Lung (tissue), 12 donors: ENCODE data around the gene ROCK2. TPM values are rescaled to one million over a fixed set of nuclear protein-coding genes. Genes with fewer than 3 reads are reported as not detected.

Experiments used
- ATAC-seq: fragments of 200-7000 bp; cut with Tn5 transposase; one replicate; pipeline ENCODE4 v1.9.1; 2020; ENCODE audit warnings: moderate number of reproducible peaks; ENCODE audit not compliant: insufficient read depth, low FRiP score
- DNase-seq, 3 donors: peaks; one replicate each; pipeline ENCODE4 v3.0.0-alpha.2; 2013 to 2017
- H3K27ac ChIP-seq, 2 donors: one replicate each; pipeline ENCODE4 v1.5.1; 2013; ENCODE audit warnings: mild to moderate bottlenecking in 2 of 2, moderate library complexity in 2 of 2, control low read depth in 1 of 2, inconsistent platforms in 1 of 2, low read depth in 1 of 2, low read length in 1 of 2
- H3K27me3 ChIP-seq, 3 donors: one replicate each; pipeline ENCODE4 v1.5.1; 2013; ENCODE audit warnings: low read length in 2 of 3; ENCODE audit not compliant: control insufficient read depth in 3 of 3, insufficient read depth in 3 of 3
- H3K36me3 ChIP-seq, 4 donors: one replicate each; pipeline ENCODE4 v1.5.1; 2013; ENCODE audit warnings: low read length in 4 of 4, mild to moderate bottlenecking in 1 of 4, moderate library complexity in 1 of 4; ENCODE audit not compliant: control insufficient read depth in 4 of 4, insufficient read depth in 4 of 4
- H3K4me1 ChIP-seq, 5 donors: one replicate each; pipeline ENCODE4 v1.5.1; 2013; ENCODE audit warnings: low read length in 5 of 5, mild to moderate bottlenecking in 2 of 5, moderate library complexity in 1 of 5; ENCODE audit not compliant: control insufficient read depth in 5 of 5, insufficient read depth in 5 of 5
- H3K4me3 ChIP-seq: one replicate; pipeline ENCODE4 v1.5.1; 2013; ENCODE audit warnings: mild to moderate bottlenecking, control low read depth, moderate library complexity
- H3K9ac ChIP-seq, 2 donors: one replicate each; pipeline ENCODE4 v1.5.1; 2013; ENCODE audit warnings: low read length in 2 of 2, control low read depth in 1 of 2; ENCODE audit not compliant: insufficient read depth in 1 of 2
- H3K9me3 ChIP-seq, 4 donors: one replicate each; pipeline ENCODE4 v1.5.1; 2013; ENCODE audit warnings: low read length in 3 of 4, mild to moderate bottlenecking in 1 of 4, moderate library complexity in 1 of 4; ENCODE audit not compliant: control insufficient read depth in 4 of 4, insufficient read depth in 3 of 4
- WGBS, 2 donors: extraction: QIAGEN DNeasy Blood & Tissue Kit; methylation state at CpG; one replicate each; pipeline ENCODE4 v1.1.7; 2013; 5-methylcytosine and 5-hydroxymethylcytosine counted together
- polyA plus RNA-seq, 2 donors: library from polyadenylated mRNA; stranded (reverse); fragments of 200-250 nt; gene quantifications; one replicate each; pipeline ENCODE4 v1.2.1, GENCODE V29; 2013
- total RNA-seq, 2 donors: library from RNA; depleted of rRNA in 1 of 2; stranded (reverse); fragments of >200 nt in 1 of 2; gene quantifications; one replicate each; pipeline ENCODE4 v1.2.1, GENCODE V29; 2014 to 2021
- TF ChIP-seq, protein P1 (sequence below): IDR thresholded peaks from 2 replicates; pipeline ENCODE4 v1.5.1; 2012; ENCODE audit warnings: mild to moderate bottlenecking; ENCODE audit errors: control extremely low read depth, extremely low read depth
- donor health status: control.
- donor health status: control.
- donor health status: Bipolar disorder and iron deficiency.
- donor health status: healthy.
- donor health status: DM: yes; HTN: yes; CAD: no.

The ROCK2 gene
- total and polyA plus RNA-seq, 4 donors, result 8.0 to 103 (median 28.7) TPM

DNA sequence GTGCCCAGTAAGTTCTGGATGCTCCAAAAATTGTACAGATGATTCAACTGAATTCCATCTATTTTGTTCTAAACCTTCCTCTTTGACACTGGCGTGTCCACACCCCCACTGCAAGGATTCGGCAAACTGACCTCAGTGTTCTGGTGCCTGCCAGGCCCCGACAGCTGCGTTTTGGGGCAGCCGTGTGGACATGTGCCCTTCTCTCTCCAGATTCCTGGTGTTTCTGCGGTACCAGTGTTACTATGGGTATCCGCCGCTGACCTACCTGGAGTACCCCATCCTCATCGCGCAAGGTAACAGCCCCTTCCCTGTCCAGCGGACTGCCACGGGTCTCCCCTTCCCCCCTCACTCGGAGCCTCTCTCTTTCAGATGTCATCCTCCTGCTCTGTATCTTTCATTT is 184.2 kb downstream of the ROCK2 start:
- Histone ChIP-seq H3K27me3 (no peaks in the 10 kb centered on the region), H3K4me1 (peaks cover 0 to 10% (median 5%) of the 10 kb centered on the region in 5 donors), H3K9me3 (no peaks in the 10 kb centered on the region), H3K36me3 (peaks cover 0 to 5% (median 1%) of the 10 kb centered on the region in 4 donors), H3K9ac (no peak overlapping the region), H3K27ac (no peak overlapping the region), H3K4me3 (no peak overlapping the region)
- TF ChIP-seq, protein P1, sequence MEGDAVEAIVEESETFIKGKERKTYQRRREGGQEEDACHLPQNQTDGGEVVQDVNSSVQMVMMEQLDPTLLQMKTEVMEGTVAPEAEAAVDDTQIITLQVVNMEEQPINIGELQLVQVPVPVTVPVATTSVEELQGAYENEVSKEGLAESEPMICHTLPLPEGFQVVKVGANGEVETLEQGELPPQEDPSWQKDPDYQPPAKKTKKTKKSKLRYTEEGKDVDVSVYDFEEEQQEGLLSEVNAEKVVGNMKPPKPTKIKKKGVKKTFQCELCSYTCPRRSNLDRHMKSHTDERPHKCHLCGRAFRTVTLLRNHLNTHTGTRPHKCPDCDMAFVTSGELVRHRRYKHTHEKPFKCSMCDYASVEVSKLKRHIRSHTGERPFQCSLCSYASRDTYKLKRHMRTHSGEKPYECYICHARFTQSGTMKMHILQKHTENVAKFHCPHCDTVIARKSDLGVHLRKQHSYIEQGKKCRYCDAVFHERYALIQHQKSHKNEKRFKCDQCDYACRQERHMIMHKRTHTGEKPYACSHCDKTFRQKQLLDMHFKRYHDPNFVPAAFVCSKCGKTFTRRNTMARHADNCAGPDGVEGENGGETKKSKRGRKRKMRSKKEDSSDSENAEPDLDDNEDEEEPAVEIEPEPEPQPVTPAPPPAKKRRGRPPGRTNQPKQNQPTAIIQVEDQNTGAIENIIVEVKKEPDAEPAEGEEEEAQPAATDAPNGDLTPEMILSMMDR, result no peak
- WGBS, 2 donors, result 91 to 92% methylated on average over 13 of the region's 13 CpGs
- DNase-seq (no peak), ATAC-seq (no peak)

DNA sequence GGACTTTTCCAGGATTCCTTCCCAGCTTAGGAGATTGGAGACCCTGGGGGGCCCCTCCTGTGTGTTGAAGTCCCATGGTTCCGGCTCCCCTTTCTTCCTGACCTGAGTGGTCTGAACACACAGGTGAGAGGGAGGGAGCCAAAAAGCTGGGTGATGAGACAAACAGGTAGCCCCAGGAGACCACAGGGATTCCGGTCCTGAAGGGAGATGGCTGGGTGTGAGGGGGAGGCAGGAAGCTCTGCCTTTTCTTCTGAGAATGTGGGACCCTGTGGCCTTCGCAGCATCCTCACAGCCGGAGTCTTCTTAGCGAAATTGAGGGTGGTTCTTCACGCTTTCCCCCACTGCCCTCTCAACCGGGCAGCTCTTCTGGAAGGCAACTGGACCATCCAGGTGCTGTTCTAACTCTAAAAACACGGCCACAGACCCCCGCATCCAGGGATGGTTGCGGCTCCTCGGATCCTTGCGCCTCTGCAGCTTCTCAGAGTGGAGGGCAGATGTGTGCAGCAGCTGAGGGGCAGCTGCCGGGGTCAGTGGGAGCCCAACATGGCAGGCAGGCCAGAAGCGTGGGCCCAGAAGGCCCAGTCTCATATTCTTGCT is 184.8 kb downstream of the ROCK2 start:
- ATAC-seq, result no peak

DNA sequence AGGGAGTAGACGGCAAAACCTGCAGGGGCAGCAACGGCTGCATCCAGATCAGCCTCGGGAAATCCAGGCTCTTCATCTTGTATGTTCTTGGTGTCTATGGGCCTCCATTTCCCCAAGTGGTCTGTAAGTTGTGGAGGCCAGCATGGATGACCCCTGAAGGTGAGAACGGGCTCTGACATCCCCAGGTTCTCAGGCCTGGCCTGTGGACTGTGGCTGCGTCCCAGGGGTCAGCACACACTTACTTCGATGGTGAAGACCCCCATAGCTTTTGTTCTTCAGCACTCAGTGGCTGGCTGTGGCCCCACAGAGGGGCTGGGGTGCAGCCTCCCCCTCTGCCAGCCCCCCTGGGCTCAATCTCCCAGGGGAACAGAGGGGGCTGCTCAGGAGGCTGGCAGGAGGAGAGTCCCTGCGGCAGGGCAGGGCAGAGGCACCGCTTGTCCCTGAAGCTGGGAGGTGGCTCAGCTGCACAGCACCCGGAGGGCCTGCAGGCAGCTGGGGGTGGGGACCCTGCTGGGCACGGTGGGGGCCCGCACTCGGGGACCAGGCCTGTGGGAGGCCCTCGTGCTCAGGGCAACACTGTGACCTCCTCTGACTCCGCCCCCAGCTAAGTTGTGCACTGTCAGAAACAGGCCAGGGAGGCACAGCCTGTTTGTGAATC is 185.4 kb downstream of the ROCK2 start:
- DNase-seq (no peak), ATAC-seq (no peak)
- H3K4me1 ChIP-seq, result peaks cover 0 to 15% (median 6%) of the 10 kb centered on the region in 5 donors
- H3K9me3 ChIP-seq, result no peaks in the 10 kb centered on the region
- no peak overlapping the region for H3K4me3 ChIP-seq
- no peak overlapping the region for H3K27ac ChIP-seq
- H3K27me3 ChIP-seq, result no peaks in the 10 kb centered on the region
- TF ChIP-seq, protein P1, result no peak
- H3K36me3 ChIP-seq, result peaks cover 0 to 5% (median under 1%) of the 10 kb centered on the region in 4 donors
- 84 to 89% methylated on average over 14 of the region's 14 CpGs for WGBS, 2 donors
- H3K9ac ChIP-seq, result no peak overlapping the region

More for the DNA sequence above, 184.8 kb downstream of the ROCK2 start:
- peaks cover 0 to 5% (median 1%) of the 10 kb centered on the region in 4 donors for H3K36me3 ChIP-seq
- no peaks in the 10 kb centered on the region for H3K27me3 ChIP-seq
- H3K9me3 ChIP-seq, result no peaks in the 10 kb centered on the region
- no peak overlapping the region for H3K4me3 ChIP-seq
- H3K9ac ChIP-seq, result no peak overlapping the region
- WGBS, 2 donors, result 95 to 97% methylated on average over 14 of the region's 14 CpGs
- peaks cover 0 to 10% (median 5%) of the 10 kb centered on the region in 5 donors for H3K4me1 ChIP-seq
- no peak for DNase-seq
- H3K27ac ChIP-seq, result no peak overlapping the region
- TF ChIP-seq, protein P1, result no peak
